ENCODE measurements around the gene CHMP3.

- TF ChIP-seq POLR2AphosphoS5 (IDR thresholded peaks at IDR 0.05) (no peak), CTCF (IDR thresholded peaks at IDR 0.05) (no peak), POLR2A (IDR thresholded peaks at IDR 0.05; ENCODE audit: low read depth) (no peak)
Observed at GRCh38 chr2:86593266-86593665, 30.0 kb upstream of the CHMP3 start.

All from esophagus muscularis mucosa (tissue), 3 donors.